ENCODE results near the gene EPB41L5.

Gene EPB41L5

DNA sequence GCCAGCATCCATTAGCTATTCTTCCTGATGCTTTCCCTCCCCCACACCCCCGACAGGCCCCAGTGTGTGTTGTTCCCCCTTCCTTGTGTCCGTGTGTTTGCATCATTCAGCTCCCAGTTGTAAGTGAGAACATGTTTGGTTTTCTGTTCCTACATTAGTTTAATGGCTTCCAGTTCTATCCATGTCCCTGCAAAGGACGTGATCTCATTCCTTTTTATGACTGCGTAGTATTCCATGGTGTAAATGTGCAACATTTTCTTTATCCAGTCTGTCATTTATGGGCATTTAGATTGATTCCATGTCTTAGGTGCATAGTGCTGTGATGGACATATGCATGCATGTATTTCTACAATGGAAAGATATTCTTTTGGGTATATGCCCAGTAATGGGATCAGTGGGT is 105.6 kb downstream of the EPB41L5 start:
- no peak for TF ChIP-seq TAF1 (IDR thresholded peaks at IDR 0.05; ENCODE audit: borderline replicate concordance, insufficient read depth, low read length)
- no peak for TF ChIP-seq FOXP2 (optimal IDR thresholded peaks at IDR 0.05; ENCODE audit: borderline replicate concordance, extremely low read depth, extremely low read length, insufficient read depth)
- TF ChIP-seq, protein P1, sequence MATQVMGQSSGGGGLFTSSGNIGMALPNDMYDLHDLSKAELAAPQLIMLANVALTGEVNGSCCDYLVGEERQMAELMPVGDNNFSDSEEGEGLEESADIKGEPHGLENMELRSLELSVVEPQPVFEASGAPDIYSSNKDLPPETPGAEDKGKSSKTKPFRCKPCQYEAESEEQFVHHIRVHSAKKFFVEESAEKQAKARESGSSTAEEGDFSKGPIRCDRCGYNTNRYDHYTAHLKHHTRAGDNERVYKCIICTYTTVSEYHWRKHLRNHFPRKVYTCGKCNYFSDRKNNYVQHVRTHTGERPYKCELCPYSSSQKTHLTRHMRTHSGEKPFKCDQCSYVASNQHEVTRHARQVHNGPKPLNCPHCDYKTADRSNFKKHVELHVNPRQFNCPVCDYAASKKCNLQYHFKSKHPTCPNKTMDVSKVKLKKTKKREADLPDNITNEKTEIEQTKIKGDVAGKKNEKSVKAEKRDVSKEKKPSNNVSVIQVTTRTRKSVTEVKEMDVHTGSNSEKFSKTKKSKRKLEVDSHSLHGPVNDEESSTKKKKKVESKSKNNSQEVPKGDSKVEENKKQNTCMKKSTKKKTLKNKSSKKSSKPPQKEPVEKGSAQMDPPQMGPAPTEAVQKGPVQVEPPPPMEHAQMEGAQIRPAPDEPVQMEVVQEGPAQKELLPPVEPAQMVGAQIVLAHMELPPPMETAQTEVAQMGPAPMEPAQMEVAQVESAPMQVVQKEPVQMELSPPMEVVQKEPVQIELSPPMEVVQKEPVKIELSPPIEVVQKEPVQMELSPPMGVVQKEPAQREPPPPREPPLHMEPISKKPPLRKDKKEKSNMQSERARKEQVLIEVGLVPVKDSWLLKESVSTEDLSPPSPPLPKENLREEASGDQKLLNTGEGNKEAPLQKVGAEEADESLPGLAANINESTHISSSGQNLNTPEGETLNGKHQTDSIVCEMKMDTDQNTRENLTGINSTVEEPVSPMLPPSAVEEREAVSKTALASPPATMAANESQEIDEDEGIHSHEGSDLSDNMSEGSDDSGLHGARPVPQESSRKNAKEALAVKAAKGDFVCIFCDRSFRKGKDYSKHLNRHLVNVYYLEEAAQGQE (IDR thresholded peaks at IDR 0.05; ENCODE audit: insufficient read depth in 1 of 2, low read depth in 2 of 2, low read length in 2 of 2), result no peak
- no peak for TF ChIP-seq SIN3A (IDR thresholded peaks at IDR 0.05; ENCODE audit: borderline replicate concordance, insufficient read depth, low read length)
- no peak for TF ChIP-seq POLR2AphosphoS5 (IDR thresholded peaks at IDR 0.05; ENCODE audit: low read depth, low read length)

DNA sequence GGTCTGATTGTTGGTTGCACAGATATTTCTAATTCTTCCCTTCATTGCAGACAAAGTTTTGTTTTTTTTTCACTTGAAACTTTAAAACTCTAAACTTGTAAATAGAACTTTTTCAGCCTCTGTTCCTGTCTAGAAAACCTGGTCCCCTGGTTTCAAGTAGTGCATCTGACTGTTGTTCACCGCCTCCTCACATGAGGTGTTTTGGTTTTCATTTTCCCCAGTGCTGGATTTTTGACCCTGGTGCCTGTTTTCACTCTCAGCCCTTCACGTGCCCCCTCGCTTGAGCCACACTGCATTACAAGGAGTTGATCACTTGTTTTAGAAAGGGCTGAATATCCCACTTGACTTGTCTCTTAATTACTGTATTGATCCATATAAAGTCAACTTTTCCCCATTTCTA is 110.2 kb downstream of the EPB41L5 start:
- TF ChIP-seq, protein P1 (IDR thresholded peaks at IDR 0.05; ENCODE audit: insufficient read depth in 1 of 2, low read depth in 2 of 2, low read length in 2 of 2), result no peak
- TF ChIP-seq TAF1 (IDR thresholded peaks at IDR 0.05; ENCODE audit: borderline replicate concordance, insufficient read depth, low read length) (no peak), SIN3A (IDR thresholded peaks at IDR 0.05; ENCODE audit: borderline replicate concordance, insufficient read depth, low read length) (no peak), POLR2AphosphoS5 (IDR thresholded peaks at IDR 0.05; ENCODE audit: low read depth, low read length) (no peak), FOXP2 (optimal IDR thresholded peaks at IDR 0.05; ENCODE audit: borderline replicate concordance, extremely low read depth, extremely low read length, insufficient read depth) (no peak)

DNA sequence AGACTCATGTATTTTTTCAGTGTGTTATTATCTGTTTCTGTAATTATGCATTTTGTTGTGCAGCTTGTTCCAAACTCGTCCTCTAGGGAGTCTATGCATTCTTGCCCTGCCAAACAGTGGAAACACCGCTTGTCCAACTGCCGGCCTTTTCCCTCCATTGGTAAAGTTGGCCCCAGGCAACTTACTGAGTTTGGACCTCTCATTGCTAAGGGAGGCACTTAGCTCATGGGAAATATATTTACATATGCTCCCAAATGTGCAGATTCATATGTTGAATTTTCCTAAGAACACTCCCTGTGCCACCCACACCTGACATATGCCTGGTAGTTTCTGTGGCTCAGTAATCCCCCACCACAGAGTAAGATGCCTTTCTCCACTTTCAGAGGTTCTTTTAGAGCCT is 112.3 kb downstream of the EPB41L5 start:
- TF ChIP-seq FOXP2 (optimal IDR thresholded peaks at IDR 0.05; ENCODE audit: borderline replicate concordance, extremely low read depth, extremely low read length, insufficient read depth), result no peak
- no peak for TF ChIP-seq POLR2AphosphoS5 (IDR thresholded peaks at IDR 0.05; ENCODE audit: low read depth, low read length)
- TF ChIP-seq, protein P1 (IDR thresholded peaks at IDR 0.05; ENCODE audit: insufficient read depth in 1 of 2, low read depth in 2 of 2, low read length in 2 of 2), result no peak
- TF ChIP-seq SIN3A (IDR thresholded peaks at IDR 0.05; ENCODE audit: borderline replicate concordance, insufficient read depth, low read length), result no peak
- TF ChIP-seq TAF1 (IDR thresholded peaks at IDR 0.05; ENCODE audit: borderline replicate concordance, insufficient read depth, low read length), result no peak

DNA sequence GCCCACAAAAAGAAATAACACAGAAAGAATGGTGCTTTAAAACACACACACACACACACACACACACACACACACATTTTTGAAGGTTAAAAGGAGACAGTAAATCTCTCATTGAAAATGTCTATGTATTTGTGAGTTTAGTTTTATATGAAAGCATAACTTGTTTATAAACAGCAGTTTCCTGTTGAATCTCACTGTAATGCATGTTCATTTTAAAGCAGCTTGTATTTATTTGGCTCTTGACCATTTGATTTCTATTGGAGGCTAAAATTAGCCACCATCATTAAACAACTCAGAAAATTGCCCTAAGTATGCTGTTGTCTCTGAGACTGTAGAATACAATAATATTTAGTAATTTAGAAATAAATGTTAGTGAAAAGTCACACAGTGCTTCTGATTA is 115.3 kb downstream of the EPB41L5 start:
- TF ChIP-seq TAF1 (IDR thresholded peaks at IDR 0.05; ENCODE audit: borderline replicate concordance, insufficient read depth, low read length) (no peak), SIN3A (IDR thresholded peaks at IDR 0.05; ENCODE audit: borderline replicate concordance, insufficient read depth, low read length) (no peak)
- TF ChIP-seq, protein P1 (IDR thresholded peaks at IDR 0.05; ENCODE audit: insufficient read depth in 1 of 2, low read depth in 2 of 2, low read length in 2 of 2), result no peak

DNA sequence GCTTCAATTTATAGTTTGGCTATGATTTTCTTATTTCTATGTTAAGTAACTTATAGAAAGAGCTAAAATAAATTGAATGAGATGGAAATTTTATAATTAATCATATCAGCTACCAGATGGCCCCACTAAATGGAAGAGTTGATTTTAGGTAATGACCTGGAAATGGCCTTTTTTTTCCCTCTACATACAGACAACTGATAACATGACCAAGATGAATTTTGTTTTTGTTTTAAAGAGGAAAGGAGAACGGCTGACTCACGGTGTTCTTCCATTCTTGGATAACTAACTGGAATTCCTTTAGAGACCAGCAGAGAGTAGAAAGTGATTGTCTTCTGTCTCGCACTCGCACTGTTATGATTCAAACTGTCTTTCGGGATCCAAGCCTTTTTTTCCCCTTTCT is 119.3 kb downstream of the EPB41L5 start:
- TF ChIP-seq TAF1 (IDR thresholded peaks at IDR 0.05; ENCODE audit: borderline replicate concordance, insufficient read depth, low read length), result no peak
- TF ChIP-seq, protein P1 (IDR thresholded peaks at IDR 0.05; ENCODE audit: insufficient read depth in 1 of 2, low read depth in 2 of 2, low read length in 2 of 2), result no peak
- no peak for TF ChIP-seq FOXP2 (optimal IDR thresholded peaks at IDR 0.05; ENCODE audit: borderline replicate concordance, extremely low read depth, extremely low read length, insufficient read depth)
- TF ChIP-seq SIN3A (IDR thresholded peaks at IDR 0.05; ENCODE audit: borderline replicate concordance, insufficient read depth, low read length), result no peak
- no peak for TF ChIP-seq POLR2AphosphoS5 (IDR thresholded peaks at IDR 0.05; ENCODE audit: low read depth, low read length)
